Ammon's horn (tissue), 1 donor: Measurements from ENCODE around the gene RFWD3.

Experiments
- DNase-seq: peaks from one replicate; pipeline ENCODE4 v3.0.0-alpha.2; 2016; ENCODE audit warnings: low spot score

The RFWD3 gene

GRCh38 chr16:74617206-74617788 is 49.4 kb downstream of the RFWD3 start:
- no peak for DNase-seq

- DNase-seq = no peak
Observed at GRCh38 chr16:74611721-74612120, 55.0 kb downstream of the RFWD3 start.

DNA sequence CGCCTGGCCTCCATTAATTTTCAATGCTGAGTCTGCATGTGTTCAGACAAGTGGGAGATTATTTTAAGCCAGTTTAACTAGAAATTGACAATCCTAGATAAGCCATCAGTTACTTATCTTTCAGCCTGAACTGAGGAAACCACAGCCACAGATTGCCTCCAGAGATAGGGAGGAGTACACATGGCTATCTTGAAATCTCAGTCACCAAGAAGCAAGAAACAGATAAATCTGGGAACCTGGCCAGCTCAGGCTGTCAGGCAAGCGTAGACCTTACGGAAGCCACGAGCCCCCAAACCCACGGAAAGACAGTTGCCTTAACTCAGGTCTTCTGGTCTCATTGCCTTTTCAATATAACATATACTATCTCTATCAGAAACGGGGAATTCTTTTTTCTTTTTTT is 57.7 kb downstream of the RFWD3 start:
- DNase-seq = no peak

DNA sequence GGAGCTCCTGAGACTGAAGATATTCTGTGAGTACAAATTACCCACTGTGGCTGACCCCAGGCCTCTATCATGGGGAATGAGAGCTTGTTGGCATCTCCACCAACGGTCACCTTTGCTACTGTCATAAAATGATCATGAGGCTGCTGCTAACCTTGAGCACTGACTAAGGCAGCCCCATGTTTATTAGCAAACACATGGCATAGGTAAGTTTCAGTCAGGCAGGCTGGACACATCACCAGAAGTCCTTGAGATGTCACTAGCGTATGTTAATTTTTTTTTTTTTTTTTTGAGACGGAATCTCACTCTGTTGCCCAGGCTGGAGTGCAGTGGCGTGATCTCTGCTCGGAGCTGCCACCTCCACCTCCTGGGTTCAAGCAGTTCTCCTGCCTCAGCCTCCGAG is 58.3 kb downstream of the RFWD3 start:
- DNase-seq = no peak

- no peak for DNase-seq
Observed at GRCh38 chr16:74607962-74608356, 58.7 kb downstream of the RFWD3 start.

- DNase-seq = no peak
Observed at GRCh38 chr16:74607310-74607961, 59.2 kb downstream of the RFWD3 start.

DNA sequence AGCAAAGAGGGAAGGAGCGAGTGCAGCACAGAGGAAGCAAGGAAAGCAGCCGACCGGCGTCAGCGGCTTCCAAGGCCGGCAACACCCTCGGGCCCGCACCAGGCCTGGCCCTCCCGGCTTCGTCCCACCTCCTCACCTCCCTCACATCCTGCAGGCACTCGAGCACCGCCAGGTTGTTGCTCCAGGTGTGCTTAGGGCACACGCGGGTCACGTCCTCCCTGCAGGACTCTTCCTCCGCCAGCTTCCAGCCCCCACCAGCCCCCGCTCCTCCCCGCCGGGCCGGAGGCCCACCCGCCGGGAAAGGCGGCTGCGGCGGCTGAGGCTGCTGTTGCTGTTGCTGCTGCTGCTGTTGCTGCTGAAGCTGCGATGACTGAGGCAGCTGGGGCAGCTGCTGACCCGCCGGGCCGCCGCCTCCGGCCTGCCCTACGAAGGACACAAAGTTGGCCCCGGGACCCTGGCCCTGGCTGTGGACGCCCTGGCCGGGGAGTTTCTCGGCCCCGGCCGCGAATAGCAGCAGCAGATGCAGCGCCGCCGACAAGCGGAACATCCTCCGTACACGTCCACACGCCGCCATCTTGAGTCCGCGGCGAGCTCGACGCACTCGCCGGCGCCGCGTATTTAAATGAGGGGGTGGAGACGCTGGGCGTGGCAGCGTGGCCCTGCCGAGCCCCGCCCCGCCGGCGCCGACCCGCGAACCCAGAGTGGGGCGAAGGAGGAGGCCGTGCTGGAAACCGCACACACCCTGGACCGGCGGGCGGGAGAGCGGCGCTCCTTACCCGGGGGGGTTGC is 60.0 kb downstream of the RFWD3 start, which contains the start of gene GLG1:
GLG1 (minus strand) TSS at position 594 of the 789 bp plus-strand sequence; CDS start at position 574, 20 bp downstream.
- DNase-seq = peak; percentile 97

GRCh38 chr16:74605746-74606520 is 60.7 kb downstream of the RFWD3 start:
- DNase-seq = no peak

GRCh38 chr16:74605332-74605731 is 61.3 kb downstream of the RFWD3 start:
- DNase-seq = no peak

DNA sequence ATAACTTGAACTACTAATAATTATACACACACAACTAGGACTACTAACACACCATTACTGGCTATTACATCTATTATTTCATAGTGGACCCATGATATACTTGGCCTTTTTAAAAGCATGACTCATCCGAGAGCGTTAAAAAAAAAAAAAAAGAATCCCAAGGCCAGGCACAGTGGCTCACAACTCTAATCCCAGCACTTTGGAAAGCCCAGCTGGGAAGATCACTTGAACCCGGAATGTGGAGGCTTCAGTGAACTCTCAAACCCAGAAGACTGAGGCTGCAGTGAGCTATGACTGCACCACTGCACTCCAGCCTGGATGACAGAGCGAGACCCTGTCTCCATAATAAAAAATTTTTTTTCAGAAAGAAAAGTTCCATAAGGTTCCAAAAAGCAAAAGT is 62.8 kb downstream of the RFWD3 start:
- DNase-seq = no peak

- no peak for DNase-seq
Observed at GRCh38 chr16:74601126-74601871, 65.4 kb downstream of the RFWD3 start.

- no peak for DNase-seq
Observed at GRCh38 chr16:74596586-74596985, 70.1 kb downstream of the RFWD3 start.

DNA sequence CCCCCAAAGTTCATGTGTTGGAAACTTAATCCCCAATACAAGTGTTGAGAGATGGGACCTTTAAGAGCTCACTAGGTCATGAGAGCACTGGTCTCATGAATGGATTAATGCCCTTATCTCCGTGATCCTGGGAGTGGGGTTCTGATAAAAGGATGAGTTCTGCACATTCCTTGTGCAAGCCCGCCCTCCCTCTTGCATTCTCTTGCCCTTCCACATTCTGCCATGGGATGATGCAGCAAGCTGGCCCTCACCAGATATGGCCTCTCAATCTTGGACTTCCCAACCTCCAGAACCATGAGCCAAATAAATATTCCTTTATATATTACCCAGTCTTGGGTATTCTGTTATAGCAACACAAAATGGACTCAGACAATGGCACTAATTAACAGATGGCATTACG is 73.8 kb downstream of the RFWD3 start:
- no peak for DNase-seq

GRCh38 chr16:74591876-74592650 is 74.6 kb downstream of the RFWD3 start:
- DNase-seq = no peak

DNA sequence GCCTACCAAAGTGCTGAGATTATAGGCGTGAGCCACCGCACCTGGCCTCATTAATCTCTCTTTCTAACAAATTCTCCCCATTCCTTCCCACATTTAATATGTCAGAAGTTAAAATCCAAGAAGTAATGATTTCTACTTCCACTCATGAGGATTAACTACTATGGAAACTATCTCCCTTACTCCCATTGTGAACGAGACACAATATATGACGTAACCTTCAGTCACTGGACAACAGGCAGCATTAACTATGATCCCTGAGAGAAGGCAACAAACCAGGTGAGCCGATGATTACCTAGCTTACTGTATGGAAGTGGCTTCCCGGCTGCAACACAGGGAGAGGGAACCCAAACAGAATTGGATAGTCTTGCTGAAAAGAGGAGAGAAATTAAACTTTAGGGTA is 79.7 kb downstream of the RFWD3 start:
- DNase-seq = no peak

GRCh38 chr16:74585846-74586443 is 80.7 kb downstream of the RFWD3 start:
- no peak for DNase-seq

DNA sequence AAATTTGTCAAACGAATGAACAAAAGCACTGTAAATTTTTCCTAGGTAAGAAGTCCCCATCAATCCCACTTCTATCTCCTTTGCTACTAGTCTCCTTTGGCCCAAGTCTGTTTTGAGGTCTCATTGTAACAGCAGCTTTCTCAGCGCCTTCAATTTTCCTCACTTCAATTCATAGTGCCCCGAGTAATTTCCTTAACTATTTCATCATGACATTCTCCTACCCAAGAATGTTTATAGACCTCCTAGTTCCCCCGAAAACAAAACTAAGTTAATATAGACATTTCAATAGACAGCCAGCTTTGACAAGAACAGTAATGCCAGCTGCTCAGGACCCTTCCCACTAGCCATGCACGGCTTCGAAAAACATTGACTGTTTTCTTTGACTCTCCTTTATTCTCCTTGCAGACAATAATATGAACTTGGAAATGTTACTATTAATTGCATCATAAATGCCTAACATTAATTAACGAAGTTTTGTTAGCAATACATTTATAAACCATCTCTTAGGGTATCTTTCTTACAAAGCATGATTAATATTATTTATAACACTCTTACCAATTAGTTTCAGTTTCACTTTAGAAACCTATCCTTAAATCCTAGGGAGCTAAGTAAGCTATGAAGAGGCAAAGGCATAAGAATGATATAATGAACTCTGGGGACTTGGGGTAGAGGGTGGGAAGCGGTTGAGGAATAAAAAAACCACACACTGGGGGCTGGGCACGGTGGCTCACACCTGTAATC is 82.6 kb downstream of the RFWD3 start:
- no peak for DNase-seq

DNA sequence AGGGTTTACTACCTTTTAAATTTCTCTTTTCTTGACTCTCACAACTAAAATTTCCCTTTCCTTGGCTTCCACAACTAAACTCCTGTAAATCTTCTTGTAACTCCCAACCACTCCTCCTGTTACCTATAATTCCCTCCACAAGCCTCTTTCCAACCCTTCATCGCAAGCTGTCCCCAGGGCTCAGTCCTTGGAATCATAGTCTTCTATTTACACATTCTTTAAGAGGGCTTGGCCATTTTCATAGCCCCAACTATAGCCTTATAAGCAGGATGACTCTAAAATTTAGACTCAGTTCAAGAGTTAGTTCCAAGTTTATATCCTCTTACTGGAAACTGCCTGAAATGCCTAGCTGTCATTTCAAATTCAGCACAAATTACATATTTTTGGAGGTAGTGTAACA is 83.7 kb downstream of the RFWD3 start:
- DNase-seq = no peak

DNA sequence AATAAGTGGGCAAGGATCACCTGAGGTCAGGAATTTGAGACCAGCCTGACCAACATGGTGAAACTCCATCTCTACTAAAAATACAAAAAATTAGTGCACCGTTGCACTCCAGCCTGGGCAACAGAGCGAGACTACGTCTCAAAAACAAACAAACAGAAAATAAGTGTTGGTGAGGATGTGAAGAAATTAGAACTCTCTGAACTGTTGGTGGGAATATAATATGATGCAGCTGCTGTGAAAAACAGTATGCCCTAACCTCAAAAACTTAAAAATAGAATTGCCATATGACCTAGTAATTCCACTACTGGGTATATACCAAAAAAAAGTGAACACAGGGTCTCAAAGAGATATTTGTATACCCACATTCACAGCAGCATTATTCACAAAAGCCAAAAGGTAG is 85.8 kb downstream of the RFWD3 start:
- DNase-seq = no peak

- no peak for DNase-seq
Observed at GRCh38 chr16:74578838-74579237, 87.8 kb downstream of the RFWD3 start.
